DMS53 (cell line): ENCODE measurements around the gene ROPN1L.
"Not testable (repeated sequence)": the region's sequence is repeated elsewhere in the genome, so short reads cannot be mapped to it uniquely, and the experiment has no call there.

Source experiments
- DNase-seq: peaks from one replicate; lab custom pipeline; 2025; lab: John Stamatoyannopoulos, UW

The ROPN1L gene

GRCh38 chr5:10478436-10478835 is 36.8 kb downstream of the ROPN1L start:
- no peak for DNase-seq

- DNase-seq: no peak
Measured at GRCh38 chr5:10479154-10479721, 37.6 kb downstream of the ROPN1L start.

- no peak for DNase-seq
Measured at GRCh38 chr5:10480237-10480985, 38.7 kb downstream of the ROPN1L start.

GRCh38 chr5:10481241-10481935 is 39.7 kb downstream of the ROPN1L start:
- no peak for DNase-seq

- no peak for DNase-seq
Measured at GRCh38 chr5:10482791-10483530, 41.3 kb downstream of the ROPN1L start.

- no peak for DNase-seq
Measured at GRCh38 chr5:10484774-10485141, 43.1 kb downstream of the ROPN1L start.

GRCh38 chr5:10485142-10485795 is 43.6 kb downstream of the ROPN1L start:
- no peak for DNase-seq

GRCh38 chr5:10485897-10486296 is 44.2 kb downstream of the ROPN1L start:
- DNase-seq: no peak

GRCh38 chr5:10486511-10487344 is 45.0 kb downstream of the ROPN1L start:
- no peak for DNase-seq

- DNase-seq: no peak
Measured at GRCh38 chr5:10488144-10488543, 46.5 kb downstream of the ROPN1L start.

- DNase-seq: no peak
Measured at GRCh38 chr5:10489810-10490426, 48.2 kb downstream of the ROPN1L start.

GRCh38 chr5:10490927-10491672 is 49.4 kb downstream of the ROPN1L start:
- DNase-seq: no peak

- no peak for DNase-seq
Measured at GRCh38 chr5:10491673-10492026, 50.0 kb downstream of the ROPN1L start.

- no peak for DNase-seq
Measured at GRCh38 chr5:10493884-10494283, 52.2 kb downstream of the ROPN1L start.

- not testable (repeated sequence) for DNase-seq
Measured at GRCh38 chr5:10494497-10494896, 52.8 kb downstream of the ROPN1L start.

GRCh38 chr5:10497554-10497953 is 55.9 kb downstream of the ROPN1L start:
- no peak for DNase-seq

GRCh38 chr5:10498350-10498749 is 56.7 kb downstream of the ROPN1L start:
- DNase-seq: no peak

GRCh38 chr5:10499066-10499465 is 57.4 kb downstream of the ROPN1L start:
- no peak for DNase-seq

- DNase-seq: no peak
Measured at GRCh38 chr5:10499776-10500175, 58.1 kb downstream of the ROPN1L start.

GRCh38 chr5:10500669-10501068 is 59.0 kb downstream of the ROPN1L start:
- no peak for DNase-seq
